DND-41 (cell line): ENCODE measurements around the gene DIS3L.

Experiments
- EZH2 ChIP-seq: IDR thresholded peaks from 3 replicates; pipeline ENCODE4 v1.6.1; 2012; ENCODE audit warnings: borderline replicate concordance, low read depth, mild to moderate bottlenecking, moderate library complexity, low read length, inconsistent platforms; ENCODE audit not compliant: severe bottlenecking
- TF ChIP-seq, protein P1 (sequence below): IDR thresholded peaks from 2 replicates; pipeline ENCODE4 v1.5.1; 2012; ENCODE audit warnings: borderline replicate concordance, low read length, moderate library complexity, mild to moderate bottlenecking; ENCODE audit not compliant: poor library complexity, severe bottlenecking; ENCODE audit errors: extremely low read depth

DNA sequence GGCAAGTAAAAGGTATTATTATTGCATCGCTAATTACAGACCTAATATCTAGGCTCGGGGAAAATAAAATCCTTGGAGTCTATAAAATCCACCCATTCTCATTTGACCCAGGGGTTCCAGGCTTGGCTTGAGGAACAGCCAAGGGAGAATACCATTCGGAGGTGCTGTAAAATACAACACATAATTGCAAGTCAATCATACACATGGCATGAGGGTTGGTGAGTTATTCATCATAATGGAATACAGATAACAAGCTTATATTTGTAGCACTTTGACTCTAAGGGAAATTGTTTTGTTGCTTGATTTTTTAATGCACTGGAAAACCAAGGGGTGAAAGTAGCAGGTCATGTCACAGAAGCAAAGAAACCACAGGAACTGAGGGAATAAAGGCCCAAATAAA, 16.8 kb upstream of the DIS3L start:
- TF ChIP-seq, protein P1, sequence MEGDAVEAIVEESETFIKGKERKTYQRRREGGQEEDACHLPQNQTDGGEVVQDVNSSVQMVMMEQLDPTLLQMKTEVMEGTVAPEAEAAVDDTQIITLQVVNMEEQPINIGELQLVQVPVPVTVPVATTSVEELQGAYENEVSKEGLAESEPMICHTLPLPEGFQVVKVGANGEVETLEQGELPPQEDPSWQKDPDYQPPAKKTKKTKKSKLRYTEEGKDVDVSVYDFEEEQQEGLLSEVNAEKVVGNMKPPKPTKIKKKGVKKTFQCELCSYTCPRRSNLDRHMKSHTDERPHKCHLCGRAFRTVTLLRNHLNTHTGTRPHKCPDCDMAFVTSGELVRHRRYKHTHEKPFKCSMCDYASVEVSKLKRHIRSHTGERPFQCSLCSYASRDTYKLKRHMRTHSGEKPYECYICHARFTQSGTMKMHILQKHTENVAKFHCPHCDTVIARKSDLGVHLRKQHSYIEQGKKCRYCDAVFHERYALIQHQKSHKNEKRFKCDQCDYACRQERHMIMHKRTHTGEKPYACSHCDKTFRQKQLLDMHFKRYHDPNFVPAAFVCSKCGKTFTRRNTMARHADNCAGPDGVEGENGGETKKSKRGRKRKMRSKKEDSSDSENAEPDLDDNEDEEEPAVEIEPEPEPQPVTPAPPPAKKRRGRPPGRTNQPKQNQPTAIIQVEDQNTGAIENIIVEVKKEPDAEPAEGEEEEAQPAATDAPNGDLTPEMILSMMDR = no peak
- no peak for TF ChIP-seq EZH2
